ENCODE data around the gene EID3.

- no peak for TF ChIP-seq BACH1 (IDR thresholded peaks at IDR 0.05; ENCODE audit: low read length)
- no peak for TF ChIP-seq CTCF (IDR thresholded peaks at IDR 0.05; ENCODE audit: control extremely low read depth in 1 of 3, insufficient read depth in 1 of 3, low read depth in 1 of 3, low read length in 3 of 3)
- TF ChIP-seq POLR2AphosphoS5 (IDR thresholded peaks at IDR 0.05; ENCODE audit: low read depth, low read length), result no peak
- no peak for TF ChIP-seq CHD1 (IDR thresholded peaks at IDR 0.05; ENCODE audit: low read depth, low read length)
These were observed 8.4 kb upstream of the EID3 start for GRCh38 chr12:104294927-104295668.
